Upper lobe of left lung (tissue), 6 donors: ENCODE data around the gene AP5S1. TPM values are rescaled to one million over a fixed set of nuclear protein-coding genes. Genes with fewer than 3 reads are reported as not detected.

Experiments used
- ATAC-seq, 2 donors: fragments of 200-7000 bp; cut with Tn5 transposase; one replicate each; pipeline ENCODE4 v1.9.1; 2022; ENCODE audit warnings: mild to moderate bottlenecking in 2 of 2, moderate library complexity in 2 of 2; ENCODE audit not compliant: low FRiP score in 2 of 2
- DNase-seq, 2 donors: peaks; one replicate each; pipeline ENCODE4 v3.0.0-alpha.2; 2019 to 2020
- H3K27ac ChIP-seq, 4 donors: fragments of 200-600 bp; sonication (generic); one replicate each; pipeline ENCODE4 v1.5.1; 2016 to 2019
- H3K27me3 ChIP-seq, 4 donors: fragments of 200-600 bp; sonication (generic); one replicate each; pipeline ENCODE4 v1.5.1; 2017 to 2019
- H3K36me3 ChIP-seq, 4 donors: fragments of 200-600 bp; sonication (generic); one replicate each; pipeline ENCODE4 v1.5.1; 2016 to 2019
- H3K4me1 ChIP-seq, 4 donors: fragments of 200-600 bp; sonication (generic); one replicate each; pipeline ENCODE4 v1.5.1; 2018 to 2019
- H3K4me3 ChIP-seq, 4 donors: fragments of 200-600 bp; sonication (generic); one replicate each; pipeline ENCODE4 v1.5.1; 2017 to 2019; ENCODE audit warnings: mild to moderate bottlenecking in 2 of 4, moderate library complexity in 1 of 4
- H3K9me3 ChIP-seq, 4 donors: fragments of 200-600 bp; sonication (generic); one replicate each; pipeline ENCODE4 v1.5.1; 2018 to 2019
- CTCF ChIP-seq, 6 experiments: fragments of 450-650 bp in 4 of 6; fragments of 200-600 bp in 2 of 6; sonication (generic) in 2 of 6; IDR thresholded peaks; one replicate each; pipeline ENCODE4 v1.5.1; 2016 to 2019; ENCODE audit warnings: antibody characterized with exemption in 6 of 6
- EP300 ChIP-seq, 4 donors: sonication (generic); formaldehyde crosslinking; IDR thresholded peaks; one replicate each; pipeline ENCODE4 v1.5.1; 2017; ENCODE audit warnings: antibody characterized with exemption in 4 of 4, control low read depth in 2 of 4
- POLR2A ChIP-seq, 4 donors: fragments of 450-650 bp; IDR thresholded peaks; one replicate each; pipeline ENCODE4 v1.5.1; 2016 to 2017; ENCODE audit warnings: antibody characterized with exemption in 4 of 4, mild to moderate bottlenecking in 2 of 4
- POLR2AphosphoS5 ChIP-seq, 2 donors: sonication (generic); formaldehyde crosslinking; IDR thresholded peaks; one replicate each; pipeline ENCODE4 v1.5.1; 2017; ENCODE audit warnings: antibody characterized with exemption in 2 of 2
- WGBS, 2 donors: methylation state at CpG; one replicate each; pipeline ENCODE4 v1.1.5; 2017 to 2018; 5-methylcytosine and 5-hydroxymethylcytosine counted together
- total RNA-seq, 6 donors: library from RNA; depleted of rRNA in 4 of 6; stranded (reverse); fragments of >200 nt in 4 of 6; gene quantifications; one replicate each; pipeline versions ENCODE4 v1.1.0 to v1.2.1, GENCODE V29; 2016 to 2021
- donor health status: DM: no; HTN: no; CAD: no; lungs with moderate emphysema.
- donor health status: DM: no; HTN: yes; CAD: no; lungs with severe emphysema.

AP5S1 gene
- total RNA-seq, 6 donors from 2014 or later, result 9.4 to 20.8 (median 14.7) TPM

- 96 to 98% methylated on average over 5 of the region's 5 CpGs for WGBS, 2 donors
- DNase-seq, result no peak
- H3K4me3 ChIP-seq, result no peak overlapping the region
- H3K9me3 ChIP-seq, result no peaks in the 10 kb centered on the region
- H3K27me3 ChIP-seq, result no peaks in the 10 kb centered on the region
- TF ChIP-seq POLR2A (IDR thresholded peaks at IDR 0.05) (no peak), POLR2AphosphoS5 (IDR thresholded peaks at IDR 0.05) (no peak), EP300 (IDR thresholded peaks at IDR 0.05) (no peak), CTCF (IDR thresholded peaks at IDR 0.05) (no peak)
- no peak overlapping the region for H3K27ac ChIP-seq
- no peaks in the 10 kb centered on the region for H3K4me1 ChIP-seq
- H3K36me3 ChIP-seq, result peaks cover 0 to 48% (median 15%) of the 10 kb centered on the region in 4 donors
- no peak for ATAC-seq
Observed at GRCh38 chr20:3873507-3873906, 53.2 kb downstream of the AP5S1 start.

- Histone ChIP-seq H3K36me3 (peaks cover 0 to 43% (median 15%) of the 10 kb centered on the region in 4 donors), H3K27ac (no peak overlapping the region), H3K4me1 (no peaks in the 10 kb centered on the region), H3K4me3 (no peak overlapping the region), H3K27me3 (no peaks in the 10 kb centered on the region), H3K9me3 (no peaks in the 10 kb centered on the region)
- WGBS, 2 donors, result 67 to 74% methylated on average over 3 of the region's 3 CpGs
- DNase-seq (no peak), ATAC-seq (peak in 1 of 2 donors; percentile 20)
- TF ChIP-seq EP300 (IDR thresholded peaks at IDR 0.05) (no peak), POLR2A (IDR thresholded peaks at IDR 0.05) (no peak), POLR2AphosphoS5 (IDR thresholded peaks at IDR 0.05) (no peak), CTCF (IDR thresholded peaks at IDR 0.05) (no peak)
Observed at GRCh38 chr20:3874194-3874844, 54.0 kb downstream of the AP5S1 start.

- no peak for TF ChIP-seq EP300 (IDR thresholded peaks at IDR 0.05)
- TF ChIP-seq POLR2AphosphoS5 (IDR thresholded peaks at IDR 0.05), result no peak
- peak in 1 of 4 donors; percentile 5 for TF ChIP-seq POLR2A (IDR thresholded peaks at IDR 0.05)
- no peaks in the 10 kb centered on the region for H3K9me3 ChIP-seq
- DNase-seq (no peak), ATAC-seq (no peak)
- H3K4me1 ChIP-seq, result no peaks in the 10 kb centered on the region
- H3K27me3 ChIP-seq, result no peaks in the 10 kb centered on the region
- H3K4me3 ChIP-seq, result no peak overlapping the region
- H3K27ac ChIP-seq, result no peak overlapping the region
- H3K36me3 ChIP-seq, result peaks cover 0 to 34% (median 12%) of the 10 kb centered on the region in 4 donors
- WGBS, 2 donors, result 84 to 86% methylated on average over 9 of the region's 9 CpGs
Observed at GRCh38 chr20:3875378-3875974, 55.1 kb downstream of the AP5S1 start.

- no peak overlapping the region for H3K4me3 ChIP-seq
- H3K9me3 ChIP-seq, result no peaks in the 10 kb centered on the region
- no peaks in the 10 kb centered on the region for H3K27me3 ChIP-seq
- DNase-seq (no peak), ATAC-seq (no peak)
- WGBS, 2 donors, result 74 to 80% methylated on average over 1 of the region's 1 CpG
- peaks cover 0 to 33% (median 12%) of the 10 kb centered on the region in 4 donors for H3K36me3 ChIP-seq
- no peaks in the 10 kb centered on the region for H3K4me1 ChIP-seq
- no peak overlapping the region for H3K27ac ChIP-seq
- no peak for TF ChIP-seq POLR2AphosphoS5 (IDR thresholded peaks at IDR 0.05)
- TF ChIP-seq EP300 (IDR thresholded peaks at IDR 0.05), result no peak
- TF ChIP-seq CTCF (IDR thresholded peaks at IDR 0.05), result no peak
- no peak for TF ChIP-seq POLR2A (IDR thresholded peaks at IDR 0.05)
Observed at GRCh38 chr20:3876000-3876399, 55.7 kb downstream of the AP5S1 start.

GRCh38 chr20:3876676-3877075 is 56.3 kb downstream of the AP5S1 start:
- no peak overlapping the region for H3K4me3 ChIP-seq
- H3K4me1 ChIP-seq, result no peaks in the 10 kb centered on the region
- TF ChIP-seq POLR2A (IDR thresholded peaks at IDR 0.05) (no peak), CTCF (IDR thresholded peaks at IDR 0.05) (no peak)
- no peak for ATAC-seq
- H3K36me3 ChIP-seq, result peaks cover 0 to 27% (median 9%) of the 10 kb centered on the region in 4 donors
- no peak overlapping the region for H3K27ac ChIP-seq
- H3K9me3 ChIP-seq, result no peaks in the 10 kb centered on the region
- DNase-seq, result no peak
- no peaks in the 10 kb centered on the region for H3K27me3 ChIP-seq

Other genes with a start within 250 kb of the AP5S1 start
- not detected for gene GFRA4, start 157.1 kb upstream of the AP5S1 start, total RNA-seq
- 10 to 100 TPM in 3 of 6 donors, 1 to 10 TPM in 3; 2.3 to 26.2 (median 10.5) TPM for gene ADAM33, start 138.5 kb upstream of the AP5S1 start, total RNA-seq
- 10 to 100 TPM; 14.4 to 69.9 (median 60.7) TPM for gene SIGLEC1, start 107.9 kb upstream of the AP5S1 start, total RNA-seq
- gene HSPA12B, start 87.9 kb upstream of the AP5S1 start, total RNA-seq, result 10 to 100 TPM; 18.4 to 53.7 (median 21.5) TPM
- 10 to 100 TPM in 5 of 6 donors, 1 to 10 TPM in 1; 6.7 to 41.9 (median 39.1) TPM for gene ADISSP, start 52.8 kb upstream of the AP5S1 start, total RNA-seq
- gene SPEF1, start 39.1 kb upstream of the AP5S1 start, total RNA-seq, result 10 to 100 TPM in 1 of 6 donors, 1 to 10 TPM in 4, under 1 TPM in 1; 0.34 to 15.1 (median 5.4) TPM
- gene CENPB, start 33.8 kb upstream of the AP5S1 start, total RNA-seq, result 100 to 1,000 TPM in 2 of 6 donors, 10 to 100 TPM in 4; 56.6 to 125 (median 89.7) TPM
- gene CDC25B, start 24.2 kb upstream of the AP5S1 start, total RNA-seq, result 100 to 1,000 TPM in 3 of 6 donors, 10 to 100 TPM in 3; 45.5 to 151 (median 99.1) TPM
- gene MAVS, start 26.3 kb downstream of the AP5S1 start, total RNA-seq, result 10 to 100 TPM; 31.0 to 54.5 (median 39.9) TPM
- gene PANK2, start 68.8 kb downstream of the AP5S1 start, total RNA-seq, result 10 to 100 TPM; 34.3 to 58.7 (median 50.4) TPM
- gene RNF24, start 195.0 kb downstream of the AP5S1 start, total RNA-seq, result 10 to 100 TPM; 12.0 to 28.8 (median 19.3) TPM